ENCODE measurements around the gene ARHGAP15.

Gene ARHGAP15

DNA sequence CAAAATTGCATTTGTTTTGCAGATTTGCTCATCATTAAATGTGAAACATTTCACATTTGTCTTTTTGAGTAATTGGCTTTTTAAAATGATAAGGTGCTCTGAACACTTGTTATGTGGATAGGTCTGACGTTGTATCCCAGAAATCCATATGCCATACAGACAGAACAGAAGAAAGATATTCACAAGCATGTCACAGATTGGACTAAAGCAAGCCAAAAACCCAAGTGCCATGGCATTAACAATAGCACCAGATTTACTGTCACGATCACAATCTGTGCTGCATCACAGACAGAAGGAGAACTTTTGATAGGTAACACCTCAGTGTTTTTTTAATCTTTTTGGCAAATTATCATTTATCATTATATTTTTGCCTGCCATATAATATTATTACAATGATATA is 272.6 kb downstream of the ARHGAP15 start:
- no peak for DNase-seq (ENCODE audit: low spot score)

DNA sequence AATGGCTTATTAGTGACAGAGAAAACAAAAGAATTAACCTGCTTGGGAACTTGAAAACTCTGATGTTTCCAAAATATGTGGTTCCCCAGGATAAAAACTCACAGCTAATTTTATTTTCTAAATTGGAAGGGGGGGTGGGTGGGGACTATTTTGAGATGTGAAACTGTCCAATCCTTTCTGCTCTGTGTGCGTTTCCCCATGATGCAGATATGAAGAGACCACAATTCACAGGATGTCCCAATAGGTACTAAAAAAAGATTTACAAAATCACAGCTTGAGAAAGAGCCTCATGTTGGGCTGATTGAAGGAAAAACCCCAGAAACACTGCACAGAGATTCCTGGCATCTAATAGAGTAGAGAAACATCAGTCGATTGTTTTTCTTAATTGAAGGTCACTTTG is 273.2 kb downstream of the ARHGAP15 start:
- DNase-seq (ENCODE audit: low spot score), result no peak

DNA sequence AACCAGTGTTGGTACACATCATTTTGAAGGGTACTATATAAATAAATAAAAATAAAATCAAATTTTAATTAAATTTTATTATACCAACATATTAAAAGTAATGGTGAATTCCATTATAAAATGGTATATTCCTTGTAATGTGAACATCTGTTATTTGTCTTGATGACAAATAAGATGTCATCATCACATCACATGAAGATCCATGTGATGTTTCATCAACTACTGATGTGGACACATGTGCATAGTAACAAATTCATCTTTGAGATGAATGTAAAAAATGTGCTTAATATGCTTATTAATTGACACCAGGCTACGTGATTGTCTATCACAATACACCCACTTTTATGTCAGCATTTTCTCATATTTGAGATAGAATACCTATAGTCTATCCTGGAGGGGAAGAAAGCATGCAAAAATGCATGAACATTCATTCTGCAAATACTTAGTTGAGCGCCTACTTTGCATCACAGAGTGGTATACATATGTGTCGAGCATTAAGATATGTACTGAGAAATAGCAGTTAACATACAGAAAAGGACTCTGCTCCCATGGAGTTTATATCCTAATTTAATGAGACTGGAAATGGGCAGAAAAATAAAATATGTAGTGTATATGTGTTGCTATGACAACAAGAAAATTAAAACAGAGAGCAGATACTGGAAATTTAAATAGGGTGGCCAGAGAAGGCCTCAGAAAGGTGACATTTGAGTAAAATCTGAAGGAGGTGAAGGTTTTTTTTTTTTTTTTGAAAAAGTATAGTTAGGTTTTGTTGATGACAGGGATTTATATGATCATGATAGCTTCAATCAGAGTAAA is 281.1 kb downstream of the ARHGAP15 start:
- no peak for DNase-seq (ENCODE audit: low spot score)

DNA sequence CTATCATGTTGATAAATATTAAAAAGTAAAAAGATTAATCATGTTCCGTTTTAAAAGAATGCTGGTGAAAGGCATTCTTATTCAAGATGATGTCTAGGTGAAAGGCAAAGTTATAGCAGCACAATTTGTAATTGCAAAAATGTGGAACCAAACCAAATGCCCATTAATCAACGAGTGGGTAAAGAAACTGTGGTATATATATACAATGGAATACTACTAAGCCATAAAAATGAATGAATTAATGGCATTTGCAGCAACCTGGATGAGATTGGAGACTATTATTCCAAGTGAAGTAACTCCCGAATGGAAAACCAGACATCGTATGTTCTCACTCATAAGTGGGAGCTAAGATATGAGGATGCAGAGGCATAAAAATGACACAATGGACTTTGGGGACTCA is 286.4 kb downstream of the ARHGAP15 start:
- no peak for DNase-seq (ENCODE audit: low spot score)

DNA sequence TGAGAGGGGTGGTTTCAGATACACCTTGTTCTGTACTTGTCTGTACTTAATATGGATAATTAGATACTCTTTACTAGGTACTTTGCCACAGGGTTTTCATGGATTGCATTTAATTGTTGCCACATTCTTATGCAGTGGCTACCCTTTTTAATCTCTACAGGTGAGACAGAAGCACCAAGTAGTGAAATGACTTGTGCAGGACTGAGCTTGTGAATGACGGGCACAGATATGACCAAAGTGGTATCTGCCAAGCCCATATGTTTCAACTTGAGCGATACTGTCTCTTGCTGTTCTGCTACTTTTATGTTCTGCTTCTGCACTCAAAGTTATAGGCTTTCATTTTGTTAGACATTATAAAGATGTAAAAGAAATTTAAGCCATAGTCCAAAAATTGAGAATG is 288.2 kb downstream of the ARHGAP15 start:
- DNase-seq (ENCODE audit: low spot score), result no peak

DNA sequence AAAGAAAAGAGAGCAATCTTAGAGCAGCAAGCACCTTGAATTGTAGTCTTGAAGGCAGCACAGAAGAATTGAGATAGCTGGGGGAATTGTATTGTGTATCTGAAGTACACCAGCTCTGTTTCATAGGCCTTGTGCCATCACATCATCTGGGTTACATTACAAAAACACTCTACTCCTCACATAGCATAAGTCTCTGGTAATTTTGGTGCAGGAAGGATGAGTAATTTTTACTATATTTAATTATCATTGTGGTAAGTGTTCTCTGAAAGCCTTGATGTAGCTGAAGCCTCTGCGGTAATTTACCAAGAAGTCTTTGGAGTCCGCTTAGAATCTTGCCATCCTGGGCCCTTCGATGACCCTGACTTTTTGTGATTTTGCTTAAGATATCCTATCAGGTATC is 291.1 kb downstream of the ARHGAP15 start:
- DNase-seq (ENCODE audit: low spot score), result no peak

DNA sequence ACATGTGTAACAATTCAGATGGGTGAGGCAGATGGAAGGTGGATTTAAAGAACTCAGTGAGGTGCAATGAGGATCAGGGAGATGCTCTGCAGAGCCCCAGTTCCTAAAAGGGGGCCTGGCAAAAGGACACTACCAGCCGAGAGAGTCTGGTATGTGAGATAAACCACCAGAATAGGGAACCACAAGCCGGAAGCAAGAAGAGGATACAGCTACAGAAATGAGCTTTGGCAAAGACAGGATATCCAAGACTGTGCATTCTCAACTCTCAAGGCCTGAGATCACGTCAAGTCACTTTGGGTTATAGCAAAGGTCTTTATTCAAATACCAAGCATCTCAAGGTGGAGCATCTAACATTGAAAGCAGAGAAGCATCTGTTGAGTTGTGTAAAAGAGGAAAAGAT is 293.5 kb downstream of the ARHGAP15 start:
- no peak for DNase-seq (ENCODE audit: low spot score)

DNA sequence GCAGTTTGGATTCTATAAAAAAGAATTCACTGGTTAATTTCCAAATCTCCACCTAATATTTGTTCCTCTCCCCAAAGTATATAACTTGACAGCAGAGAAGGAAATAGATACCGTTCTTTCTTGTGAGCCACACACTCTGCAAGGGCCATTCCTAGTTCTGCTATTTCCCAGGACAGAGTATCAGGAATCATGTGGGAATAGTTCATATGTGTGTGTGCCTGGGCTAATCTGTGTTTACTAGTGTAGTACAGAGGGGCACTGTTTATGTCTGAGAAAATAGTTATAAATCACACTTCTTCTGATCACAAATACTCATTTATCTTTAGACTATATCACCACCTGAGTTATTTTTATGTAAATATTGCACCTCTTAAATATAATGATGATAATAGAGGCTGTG is 296.7 kb downstream of the ARHGAP15 start:
- no peak for DNase-seq (ENCODE audit: low spot score)

DNA sequence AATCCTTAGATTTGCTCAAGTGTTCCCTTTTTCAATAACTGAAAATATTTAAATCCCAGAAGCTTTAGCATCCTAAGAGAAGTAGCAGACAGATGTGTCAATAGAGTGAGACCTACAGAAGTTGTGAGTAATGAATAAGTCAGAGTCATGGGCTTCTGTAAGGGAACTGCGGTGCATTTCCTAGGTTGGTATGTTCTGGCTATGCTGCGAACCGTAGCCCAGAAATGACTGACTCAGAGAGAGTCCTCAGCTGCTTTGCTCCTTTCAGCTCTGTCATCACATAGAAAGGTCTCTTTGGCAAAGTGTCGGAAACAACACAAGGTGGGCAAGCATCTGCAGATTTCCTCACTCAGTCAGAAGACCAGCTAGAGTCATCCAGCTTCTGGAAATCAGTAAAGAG is 297.1 kb downstream of the ARHGAP15 start:
- DNase-seq (ENCODE audit: low spot score), result no peak

DNA sequence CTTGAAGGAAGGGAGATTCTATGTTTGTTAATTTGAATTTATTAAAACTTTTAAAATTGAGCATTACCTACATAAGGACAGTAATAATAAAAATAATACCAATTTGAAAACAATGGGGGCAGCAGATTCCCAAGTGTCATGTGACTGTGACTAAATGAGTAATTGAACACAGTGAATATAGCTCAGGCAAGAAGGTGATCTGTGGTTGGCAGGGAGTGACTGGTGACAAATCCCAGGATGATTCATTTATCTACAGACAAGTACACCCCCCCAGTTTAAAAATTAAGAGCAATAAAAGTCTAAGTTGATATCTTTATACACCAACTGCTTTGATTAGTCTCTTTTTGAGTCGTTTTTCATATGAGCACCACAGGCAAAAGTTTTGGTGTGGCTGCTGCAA is 299.5 kb downstream of the ARHGAP15 start:
- DNase-seq (ENCODE audit: low spot score), result no peak

DNA sequence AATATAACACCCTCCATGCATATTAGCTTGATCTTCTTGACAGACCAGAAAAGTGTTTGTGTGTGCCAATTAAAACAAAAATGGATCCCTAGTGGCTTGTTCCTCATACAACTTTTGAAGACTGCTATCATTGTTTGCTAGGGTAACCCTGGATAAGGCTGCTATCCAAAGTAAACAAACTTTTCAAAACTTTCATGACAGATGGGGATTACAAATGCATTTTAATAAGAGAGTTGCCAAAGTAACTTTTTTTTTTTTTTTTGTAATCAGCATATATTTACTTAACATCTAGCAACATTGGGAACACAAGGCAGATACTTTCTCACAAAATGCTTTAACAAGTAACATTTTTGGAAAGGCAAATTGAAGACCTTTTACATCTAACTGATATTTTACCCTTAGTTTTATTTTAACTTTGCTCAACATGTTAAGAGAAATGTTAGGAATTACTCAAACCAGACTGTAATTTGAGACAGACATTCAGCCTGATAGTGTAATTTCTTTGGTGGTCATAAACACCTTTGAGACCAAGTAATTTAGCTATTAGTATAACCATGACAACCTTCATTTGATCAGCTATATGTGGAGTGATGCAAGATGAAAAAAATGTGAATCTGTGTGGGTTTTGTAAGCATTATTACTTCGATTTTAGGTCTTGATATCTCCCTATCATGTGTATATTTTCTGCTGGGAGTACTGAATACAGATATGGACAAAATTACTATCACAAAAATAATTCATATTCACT is 300.9 kb downstream of the ARHGAP15 start:
- no peak for DNase-seq (ENCODE audit: low spot score)

DNA sequence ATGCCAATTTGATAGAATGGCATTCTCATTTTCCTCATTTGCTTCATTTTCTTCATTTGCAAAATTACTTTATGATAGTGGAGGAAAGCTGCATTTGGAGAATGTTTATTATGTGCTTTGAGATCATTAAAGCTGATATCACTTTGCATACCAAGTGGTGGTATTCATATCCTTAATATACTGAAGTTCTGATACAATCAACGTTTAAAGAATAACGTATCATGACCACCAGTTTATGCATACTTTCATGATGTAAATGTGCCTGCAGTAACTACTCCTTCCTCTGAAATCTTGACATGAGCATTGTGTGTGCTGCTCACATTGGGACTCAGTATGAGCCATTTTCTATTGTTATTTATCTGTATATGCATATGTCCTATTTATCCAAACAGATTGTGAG is 302.1 kb downstream of the ARHGAP15 start:
- no peak for DNase-seq (ENCODE audit: low spot score)

DNA sequence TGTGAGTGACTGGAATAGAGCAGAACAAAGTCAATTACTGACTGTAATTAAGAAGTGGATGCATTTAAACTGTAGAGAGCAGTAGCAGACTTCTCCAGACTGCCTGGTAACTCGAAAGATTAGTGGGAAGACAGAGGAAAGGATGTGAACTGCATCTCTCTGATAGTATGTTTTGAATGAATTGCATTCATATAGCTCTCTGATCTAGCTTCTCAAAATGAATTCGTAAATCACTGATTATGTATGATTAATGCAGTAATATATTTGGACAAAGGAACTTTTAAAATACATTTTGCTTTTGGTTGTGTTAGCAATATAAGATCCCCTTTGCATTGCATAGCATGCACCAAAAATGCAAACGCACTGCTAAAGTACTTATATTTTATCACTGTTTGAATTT is 304.0 kb downstream of the ARHGAP15 start:
- no peak for DNase-seq (ENCODE audit: low spot score)

DNA sequence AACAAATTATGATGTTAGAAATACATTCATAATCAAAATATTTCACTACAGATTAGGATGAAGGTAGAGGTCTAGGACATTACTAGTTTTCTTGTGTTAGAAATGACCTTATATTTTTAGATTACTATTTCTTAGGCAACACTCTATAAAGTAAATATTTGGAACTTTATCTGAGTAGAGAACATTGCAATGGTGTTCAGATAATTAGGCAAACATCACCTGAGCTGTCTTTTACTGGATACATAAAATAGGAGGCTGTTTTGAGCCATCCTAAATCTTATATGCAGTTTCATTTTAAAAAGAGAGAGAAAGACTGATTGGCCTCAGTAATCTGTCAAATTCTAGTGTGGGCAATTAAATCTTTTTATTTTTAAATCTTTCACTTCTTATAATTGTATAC is 304.6 kb downstream of the ARHGAP15 start:
- no peak for DNase-seq (ENCODE audit: low spot score)

DNA sequence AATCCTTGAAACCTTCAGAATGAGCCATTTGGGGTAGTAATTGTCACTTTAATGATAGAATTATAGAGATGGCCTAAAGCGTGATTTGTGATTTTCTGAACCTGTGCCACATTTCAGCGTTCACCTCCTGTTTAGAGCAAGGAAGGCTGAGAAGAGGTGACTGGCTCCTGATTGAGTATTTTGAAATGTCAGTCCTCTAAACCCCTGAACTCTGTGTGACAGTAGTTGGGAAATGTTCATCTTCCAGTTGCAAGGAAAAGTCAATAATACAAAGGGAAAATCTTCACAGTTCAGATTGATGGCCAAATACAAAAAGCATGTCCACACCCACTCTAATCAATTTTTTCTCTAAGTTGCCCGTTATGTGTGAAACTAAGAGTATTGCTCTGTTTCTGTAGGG is 305.2 kb downstream of the ARHGAP15 start:
- DNase-seq (ENCODE audit: low spot score), result no peak

DNA sequence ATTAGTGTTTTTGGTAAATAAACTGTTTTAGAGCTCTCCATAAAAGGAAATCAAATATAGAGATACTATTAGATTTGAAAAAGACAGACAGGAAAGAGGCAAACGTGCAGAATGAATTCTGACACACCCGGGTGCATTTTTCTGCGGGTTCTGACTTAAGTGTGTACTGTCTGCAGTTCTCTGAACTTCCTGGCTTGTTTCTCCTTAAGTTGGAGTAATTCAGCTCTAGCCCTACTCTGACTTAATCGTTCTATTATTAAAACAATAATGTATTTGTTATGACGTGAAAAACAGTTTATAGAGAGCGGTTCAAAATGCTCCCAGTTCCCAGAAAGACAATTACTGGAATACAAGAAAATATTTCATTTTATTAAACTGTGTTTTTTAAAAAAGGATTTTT is 305.9 kb downstream of the ARHGAP15 start:
- DNase-seq (ENCODE audit: low spot score), result no peak

DNA sequence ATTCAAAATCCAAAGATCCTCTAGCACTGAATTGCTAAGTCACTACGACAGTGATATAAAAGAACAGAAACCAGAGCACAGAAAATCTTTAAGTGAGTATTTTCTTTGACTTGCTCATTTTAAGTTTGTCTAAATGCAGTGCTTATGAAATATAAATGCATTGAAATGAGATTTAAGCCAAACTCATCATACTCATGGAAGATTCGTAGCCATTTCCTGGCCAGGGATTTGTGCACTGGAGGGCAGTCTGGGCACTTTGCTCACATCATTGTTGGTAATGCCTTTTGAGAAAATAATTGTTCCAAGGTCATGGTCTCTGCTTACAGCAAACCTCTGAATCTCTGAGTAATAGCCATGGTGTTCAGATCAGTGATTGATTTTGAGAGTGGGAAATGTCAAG is 307.7 kb downstream of the ARHGAP15 start:
- DNase-seq (ENCODE audit: low spot score), result no peak

DNA sequence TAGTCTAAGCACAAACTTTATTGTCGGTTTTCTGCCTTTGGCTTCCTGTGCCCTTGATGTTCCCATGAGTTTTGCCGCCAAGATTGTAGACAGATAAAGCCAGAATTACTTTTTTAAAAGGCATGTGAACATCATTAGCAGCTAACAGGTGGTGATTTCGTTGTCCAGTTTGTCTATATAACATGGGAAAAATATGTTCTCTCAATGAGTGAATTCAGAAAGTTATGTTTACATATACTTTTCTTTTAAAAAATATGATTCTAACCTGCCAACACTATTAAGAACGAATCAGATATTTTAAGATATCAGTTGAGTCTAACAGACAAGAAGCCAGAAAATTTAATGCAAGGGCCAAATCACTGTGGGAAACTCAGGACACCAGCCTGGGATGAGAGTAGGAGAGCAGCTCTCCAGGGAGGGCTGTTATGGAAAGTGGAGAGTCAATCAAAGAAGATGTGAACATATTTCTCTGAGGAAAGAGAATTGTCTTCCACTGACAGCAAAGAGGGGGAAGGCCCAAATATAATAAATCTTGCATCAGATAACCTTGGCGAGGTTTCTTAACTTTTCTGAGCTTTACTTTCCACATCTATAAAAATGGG is 311.3 kb downstream of the ARHGAP15 start:
- DNase-seq (ENCODE audit: low spot score), result no peak

DNA sequence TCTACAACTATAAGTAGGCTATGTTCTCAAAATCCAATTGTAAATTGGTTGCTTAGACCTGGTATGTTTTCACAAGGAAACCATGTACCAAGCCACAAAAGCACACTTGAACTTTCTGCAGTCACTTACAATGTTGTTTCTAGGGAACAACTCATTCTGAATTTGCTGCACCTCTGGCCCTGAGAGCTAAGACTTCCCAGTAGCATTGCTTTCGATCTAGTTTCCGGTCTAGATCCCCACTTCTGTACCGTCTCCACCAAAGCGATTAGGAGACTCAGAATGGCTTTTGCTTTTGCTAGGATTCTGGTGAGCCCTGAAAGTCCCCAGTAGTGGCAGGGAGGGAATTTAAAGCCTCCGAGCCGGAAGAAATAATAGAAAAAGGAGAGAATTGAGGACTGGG is 313.0 kb downstream of the ARHGAP15 start:
- no peak for DNase-seq (ENCODE audit: low spot score)

DNA sequence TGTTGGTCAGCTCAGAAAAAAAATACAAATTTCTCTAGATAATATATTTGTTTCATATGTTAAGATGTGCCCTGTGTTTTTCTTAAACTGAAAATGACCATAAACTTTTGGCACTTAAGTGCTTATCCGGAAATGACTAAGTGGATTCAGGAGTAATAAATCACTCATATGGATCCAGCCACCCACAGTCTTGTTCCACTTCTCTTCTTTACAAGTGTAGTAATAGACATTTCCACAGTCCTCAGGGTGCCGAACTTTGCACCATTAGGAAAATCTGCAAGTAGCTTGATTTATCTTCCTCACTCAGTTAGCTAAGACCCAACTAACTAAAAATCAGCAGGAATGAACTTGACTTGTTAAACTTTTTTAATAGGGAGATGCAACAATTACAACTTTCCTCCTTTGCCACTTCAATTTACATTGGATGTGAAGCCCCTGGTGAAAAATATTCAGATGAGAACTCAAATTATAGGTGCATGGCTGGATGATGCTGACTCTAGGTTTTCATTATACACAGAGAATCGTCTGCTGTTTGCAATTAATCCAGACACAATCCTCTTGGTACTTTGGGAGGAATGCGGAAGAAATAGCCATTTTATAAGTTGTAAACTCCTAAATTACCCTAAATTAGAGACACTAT is 322.5 kb downstream of the ARHGAP15 start:
- no peak for DNase-seq (ENCODE audit: low spot score)

DNA sequence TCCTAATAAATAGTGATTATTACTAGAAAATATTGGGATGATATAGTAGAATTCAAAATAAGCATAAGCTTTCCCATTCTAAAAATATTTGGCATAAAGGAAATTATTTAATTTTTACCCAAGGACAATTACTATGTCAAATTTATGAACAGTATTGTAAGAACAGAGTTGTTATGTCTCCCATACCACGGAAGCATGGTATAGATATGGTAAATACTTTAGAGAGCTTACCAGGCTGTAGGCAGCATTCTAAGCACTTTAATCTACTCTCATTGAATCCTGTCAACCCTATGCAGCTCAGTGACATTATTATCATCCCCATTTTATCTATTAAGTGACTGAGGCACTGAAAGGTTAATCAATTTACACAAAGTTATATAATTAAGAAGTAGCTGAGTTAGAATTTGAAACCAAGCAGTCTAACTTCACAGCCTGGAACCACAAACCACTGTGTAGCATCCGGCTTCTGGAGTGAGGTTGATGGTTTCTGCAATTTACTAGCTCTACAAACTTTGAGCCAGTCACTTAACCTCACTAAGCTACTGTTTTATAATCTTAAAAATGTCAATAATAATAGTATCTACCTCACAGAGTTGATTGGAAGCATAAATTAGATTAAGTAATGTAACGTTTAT is 323.7 kb downstream of the ARHGAP15 start:
- DNase-seq (ENCODE audit: low spot score), result no peak

DNA sequence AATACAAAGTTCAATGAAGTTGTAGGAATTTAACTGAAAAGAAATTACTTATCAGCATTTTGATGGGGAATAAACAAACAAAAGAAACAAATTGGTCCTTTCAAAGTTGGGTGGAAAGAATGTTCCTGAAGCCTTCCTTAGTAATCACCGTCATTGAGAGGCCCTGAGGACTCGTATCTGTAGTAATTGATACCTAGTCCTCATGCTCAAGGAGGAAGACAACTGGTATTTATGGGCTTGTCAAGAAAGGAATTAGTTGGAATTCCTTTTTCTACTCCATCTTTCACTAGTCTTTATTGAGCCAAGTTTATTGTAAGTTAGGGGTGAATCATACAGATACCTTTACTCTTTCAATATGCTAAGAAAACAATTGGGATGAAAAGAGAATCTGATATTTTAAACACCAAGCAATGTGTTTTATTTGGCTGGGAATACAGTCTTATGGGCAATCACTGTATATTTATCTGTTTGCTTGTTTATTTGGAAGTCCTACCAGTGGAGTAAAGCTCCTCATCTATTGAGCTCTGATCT is 324.8 kb downstream of the ARHGAP15 start:
- no peak for DNase-seq (ENCODE audit: low spot score)
